GM21786 (cell line): Measurements from ENCODE around the gene ZNF729.
"Not testable (repeated sequence)": the region's sequence is repeated elsewhere in the genome, so short reads cannot be mapped to it uniquely, and the experiment has no call there.

Source experiments
- ATAC-seq: cut with Tn5 transposase; IDR thresholded peaks from one replicate; pipeline ENCODE4 v1.9.1; 2021; ENCODE audit not compliant: unreplicated experiment

ZNF729 gene

DNA sequence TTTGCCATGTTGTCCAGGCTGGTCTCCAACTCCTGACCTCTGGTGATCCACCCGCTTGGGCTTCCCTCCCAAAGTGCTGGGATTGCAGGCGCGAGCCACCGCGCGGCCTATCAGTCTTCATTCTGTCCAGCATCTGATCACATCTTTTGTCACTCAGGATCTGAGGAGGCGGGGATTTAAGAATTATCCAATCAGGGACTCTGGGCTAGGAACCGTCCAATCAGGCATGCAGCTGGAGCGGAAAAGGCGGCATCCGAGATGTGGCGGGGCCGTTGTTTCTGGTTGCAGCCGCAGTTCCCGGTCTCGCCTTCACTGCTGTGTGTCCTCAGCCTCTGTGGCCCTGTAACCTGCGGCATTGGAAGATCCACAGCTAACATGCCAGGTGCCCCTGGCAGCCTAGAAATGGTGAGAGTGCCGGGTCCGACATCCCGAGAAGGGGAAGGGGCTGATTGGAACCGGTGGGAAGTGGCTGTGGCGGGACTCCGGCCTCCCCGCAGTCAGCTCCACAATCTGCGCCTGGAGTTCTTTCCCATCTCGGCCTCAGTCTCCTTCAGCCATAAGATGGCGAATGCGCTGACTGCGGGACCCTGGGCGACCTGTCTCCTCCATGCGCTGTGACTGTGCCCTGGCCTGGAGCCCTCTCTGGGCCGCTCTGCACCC is at the start of gene ZNF729:
Gene ZNF729, plus strand, starts transcription at position 291 of the 660 bp plus-strand sequence. Its CDS starts 85 bp downstream, at position 376.
- ATAC-seq, result no peak

DNA sequence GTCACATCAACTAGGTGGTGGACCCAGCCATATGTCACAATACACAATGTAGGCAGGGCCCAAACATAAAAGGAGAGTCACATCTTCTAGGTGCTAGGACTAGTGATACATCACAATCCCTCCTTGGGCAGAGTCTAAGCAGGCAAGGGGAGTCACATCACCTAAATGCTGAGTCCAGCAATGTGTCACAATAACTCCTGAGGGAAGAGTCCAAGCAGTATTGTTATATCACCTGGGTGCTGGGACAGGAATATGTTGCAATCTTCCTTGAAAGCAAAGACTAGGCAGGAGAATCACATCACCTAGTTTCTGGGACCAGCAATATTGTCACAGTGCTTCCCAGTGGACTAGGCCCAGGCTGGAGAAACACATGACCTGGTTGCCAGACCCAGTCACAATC is 29.4 kb upstream of the ZNF729 start:
- no peak for ATAC-seq

DNA sequence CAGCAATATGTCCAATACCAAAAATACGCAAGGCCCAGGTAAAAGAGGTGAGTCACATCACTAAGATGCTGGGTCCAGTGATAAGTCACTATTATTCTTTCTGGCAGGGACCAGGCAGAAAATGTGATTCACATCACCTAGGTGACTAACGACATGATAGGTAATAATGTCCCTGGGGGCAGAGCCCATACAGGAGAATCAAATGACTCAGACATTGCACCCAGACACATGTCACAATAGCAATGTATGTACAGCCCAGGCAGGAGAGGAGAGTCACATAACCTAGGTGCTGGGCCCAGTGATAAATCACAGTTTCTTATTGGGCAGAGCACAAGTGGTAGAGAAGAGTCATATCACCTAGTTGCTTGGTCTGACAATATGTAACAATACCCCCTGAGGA is 28.9 kb upstream of the ZNF729 start:
- no peak for ATAC-seq

DNA sequence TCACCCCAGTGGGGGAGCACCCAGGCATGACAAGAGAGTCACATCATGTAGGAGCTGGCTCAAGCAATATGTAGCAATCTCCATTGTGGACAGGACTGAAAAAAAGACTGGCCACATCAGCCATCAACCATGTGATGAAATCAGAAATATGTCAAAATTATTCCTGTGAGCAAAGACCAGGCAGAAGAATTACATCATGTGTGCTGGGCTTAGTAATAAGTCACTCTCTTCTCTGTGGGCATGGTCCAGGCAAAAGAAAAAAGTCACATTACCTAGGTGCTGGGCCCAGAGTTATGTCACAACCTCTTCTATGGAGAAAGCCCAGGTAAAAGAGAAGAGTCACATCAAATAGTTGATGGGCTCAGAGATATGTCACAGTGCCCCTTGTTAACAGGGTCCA is 28.3 kb upstream of the ZNF729 start:
- no peak for ATAC-seq

DNA sequence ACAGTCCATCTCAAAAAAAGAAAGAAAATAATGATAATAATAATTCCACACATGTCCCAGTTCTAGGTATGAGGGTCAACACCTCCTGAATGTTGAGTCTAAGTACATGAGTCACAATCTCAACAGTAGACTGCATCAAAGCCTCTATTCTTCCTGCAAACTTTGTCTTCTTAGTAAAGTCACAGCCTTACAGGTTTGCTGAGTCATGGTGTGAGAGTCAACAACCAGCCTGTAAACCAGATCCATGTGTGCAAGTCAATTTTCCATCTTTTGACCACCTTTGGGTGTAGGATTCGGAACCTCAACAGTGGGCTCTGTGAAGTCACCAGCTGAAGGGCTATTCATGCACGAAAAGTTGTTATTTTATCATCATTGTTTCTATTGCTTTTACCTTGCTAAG is 25.7 kb upstream of the ZNF729 start:
- ATAC-seq, result no peak

GRCh38 chr19:22261596-22261995 is 24.6 kb upstream of the ZNF729 start:
- ATAC-seq, result no peak

DNA sequence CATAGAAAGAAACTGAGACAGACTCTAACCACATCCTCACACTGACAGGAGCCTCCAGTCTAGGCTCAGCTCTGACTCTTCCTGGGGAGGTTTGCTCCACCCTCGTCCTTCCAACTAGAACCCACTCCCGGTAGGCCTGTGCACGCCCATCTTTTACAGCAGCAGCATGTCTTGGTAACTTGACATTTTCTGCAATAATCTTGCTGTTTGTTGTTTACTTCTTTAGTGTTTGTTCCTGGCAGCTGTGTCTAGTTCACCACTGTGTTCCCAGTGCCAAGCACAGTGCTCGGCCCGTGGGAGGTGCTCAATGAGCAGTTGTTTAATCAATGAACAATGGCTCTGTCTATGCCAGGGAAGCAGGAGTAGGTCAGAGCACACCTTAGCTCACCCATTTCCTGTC is 23.1 kb upstream of the ZNF729 start:
- ATAC-seq, result no peak

DNA sequence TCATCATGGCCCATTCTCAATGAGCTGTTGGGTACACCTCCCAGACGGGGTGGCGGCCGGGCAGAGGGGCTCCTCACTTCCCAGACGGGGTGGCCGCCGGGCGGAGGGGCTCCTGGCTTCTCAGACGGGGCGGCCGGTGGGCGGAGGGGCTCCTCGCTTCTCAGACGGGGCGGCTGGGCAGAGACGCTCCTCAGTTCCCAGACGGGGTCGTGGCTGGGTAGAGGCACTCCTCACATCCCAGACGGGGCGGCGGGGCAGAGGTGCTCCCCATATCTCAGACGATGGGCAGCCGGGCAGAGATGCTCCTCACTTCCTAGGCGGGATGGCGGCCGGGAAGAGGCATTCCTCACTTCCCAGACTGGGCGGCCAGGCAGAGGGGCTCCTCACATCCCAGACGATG is 35.3 kb downstream of the ZNF729 start:
- not testable (repeated sequence) for ATAC-seq

DNA sequence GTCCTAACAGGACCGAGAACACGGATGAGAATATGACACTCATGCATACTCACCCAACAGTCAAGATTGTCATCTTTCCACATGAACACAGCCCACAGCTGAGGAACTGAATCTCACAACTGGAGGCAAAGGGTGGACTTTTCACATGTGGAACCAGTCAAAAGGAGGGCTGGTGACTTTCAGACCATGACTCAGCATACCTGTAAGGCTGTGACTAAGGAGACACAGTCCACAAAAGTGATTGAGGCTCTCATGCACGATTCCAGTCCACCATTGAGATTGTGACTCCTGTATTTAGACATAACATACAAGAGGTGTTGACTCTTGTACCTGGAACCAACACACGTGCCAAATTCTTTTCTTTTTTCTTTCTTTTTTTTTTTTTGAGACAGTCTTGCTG is 40.0 kb downstream of the ZNF729 start:
- ATAC-seq, result no peak

- no peak for ATAC-seq
Measured at GRCh38 chr19:22327321-22327720, 41.1 kb downstream of the ZNF729 start.

DNA sequence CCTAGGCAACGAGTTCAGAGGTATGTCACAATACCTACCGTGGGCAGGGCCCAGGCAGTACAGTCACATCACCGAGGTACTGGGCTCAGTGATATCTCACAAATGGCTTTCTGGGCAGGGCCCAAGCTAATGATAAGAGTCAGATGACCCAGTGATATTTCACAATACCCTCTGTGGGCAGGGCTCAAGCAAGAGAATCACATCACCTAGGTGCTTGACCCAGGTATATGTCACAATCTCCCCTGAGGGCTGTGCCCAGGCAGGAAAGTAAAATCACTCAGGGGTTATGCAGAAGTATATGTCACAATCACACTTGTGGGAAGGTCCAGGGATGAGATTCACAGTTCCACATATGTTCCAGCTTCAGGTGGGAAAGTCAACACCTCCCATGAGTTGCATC is 45.3 kb downstream of the ZNF729 start:
- no peak for ATAC-seq

- no peak for ATAC-seq
Measured at GRCh38 chr19:22332924-22333323, 46.7 kb downstream of the ZNF729 start.

GRCh38 chr19:22335716-22336115 is 49.5 kb downstream of the ZNF729 start:
- no peak for ATAC-seq

- no peak for ATAC-seq
Measured at GRCh38 chr19:22354665-22355064, 68.4 kb downstream of the ZNF729 start.
